Germinal center (tissue), 1 donor: ENCODE data around the gene BCAP31.

Experiments
- DNase-seq: peaks from one replicate; pipeline ENCODE4 v3.0.0; 2012; ENCODE audit warnings: mixed read lengths, low spot score

BCAP31 gene

GRCh38 chrX:153674219-153674851, 49.9 kb downstream of the BCAP31 start:
- no peak for DNase-seq

GRCh38 chrX:153673428-153674218, 50.6 kb downstream of the BCAP31 start, which contains the start of gene PNCK:
Gene PNCK, minus strand, starts transcription at chrX:153673813. Its CDS starts 737 bp downstream, at chrX:153673076.
- no peak for DNase-seq

GRCh38 chrX:153672531-153673427, 51.4 kb downstream of the BCAP31 start:
- DNase-seq: no peak

- DNase-seq: no peak
These were observed 52.3 kb downstream of the BCAP31 start for GRCh38 chrX:153671589-153672530.

DNA sequence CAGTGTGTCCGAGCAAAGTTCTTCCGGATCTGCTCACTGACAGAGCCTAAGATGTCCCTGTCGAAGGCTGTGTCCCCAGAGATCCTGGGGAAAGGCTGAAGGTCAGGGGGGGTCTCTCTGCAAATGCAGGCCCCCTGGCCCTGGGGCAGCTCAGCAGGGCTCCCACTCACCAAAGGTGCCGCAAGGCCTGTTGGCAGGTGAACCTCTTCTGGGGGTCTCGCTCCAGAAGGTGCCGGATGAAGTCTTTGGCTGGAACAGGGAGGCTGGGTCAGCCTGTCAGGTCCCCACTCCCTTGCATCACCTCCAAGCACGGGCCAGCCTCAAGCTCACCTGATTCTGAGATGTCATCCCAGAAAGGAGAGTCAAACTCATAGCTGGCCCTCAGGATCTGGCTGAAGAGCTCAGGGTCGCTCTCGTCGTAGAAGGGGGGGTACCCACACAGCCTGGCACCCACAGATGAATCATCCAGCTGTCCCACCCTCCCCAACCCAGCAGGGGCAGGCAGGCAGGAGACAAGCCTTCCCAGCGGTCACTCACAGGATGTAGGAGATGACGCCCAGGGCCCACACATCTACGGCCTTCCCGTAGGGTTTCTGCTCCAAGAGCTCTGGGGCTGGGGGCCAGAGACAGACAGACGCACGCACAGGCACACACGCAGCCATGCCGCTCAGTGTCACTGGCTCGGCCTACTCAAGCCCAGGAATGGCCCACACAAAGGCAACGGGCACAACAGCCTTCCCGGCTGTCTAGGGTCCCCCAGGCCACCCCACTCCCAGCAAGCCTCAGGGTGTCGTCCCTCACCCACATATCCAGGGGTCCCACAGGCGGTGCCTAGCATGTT, 53.2 kb downstream of the BCAP31 start:
- DNase-seq: no peak

DNA sequence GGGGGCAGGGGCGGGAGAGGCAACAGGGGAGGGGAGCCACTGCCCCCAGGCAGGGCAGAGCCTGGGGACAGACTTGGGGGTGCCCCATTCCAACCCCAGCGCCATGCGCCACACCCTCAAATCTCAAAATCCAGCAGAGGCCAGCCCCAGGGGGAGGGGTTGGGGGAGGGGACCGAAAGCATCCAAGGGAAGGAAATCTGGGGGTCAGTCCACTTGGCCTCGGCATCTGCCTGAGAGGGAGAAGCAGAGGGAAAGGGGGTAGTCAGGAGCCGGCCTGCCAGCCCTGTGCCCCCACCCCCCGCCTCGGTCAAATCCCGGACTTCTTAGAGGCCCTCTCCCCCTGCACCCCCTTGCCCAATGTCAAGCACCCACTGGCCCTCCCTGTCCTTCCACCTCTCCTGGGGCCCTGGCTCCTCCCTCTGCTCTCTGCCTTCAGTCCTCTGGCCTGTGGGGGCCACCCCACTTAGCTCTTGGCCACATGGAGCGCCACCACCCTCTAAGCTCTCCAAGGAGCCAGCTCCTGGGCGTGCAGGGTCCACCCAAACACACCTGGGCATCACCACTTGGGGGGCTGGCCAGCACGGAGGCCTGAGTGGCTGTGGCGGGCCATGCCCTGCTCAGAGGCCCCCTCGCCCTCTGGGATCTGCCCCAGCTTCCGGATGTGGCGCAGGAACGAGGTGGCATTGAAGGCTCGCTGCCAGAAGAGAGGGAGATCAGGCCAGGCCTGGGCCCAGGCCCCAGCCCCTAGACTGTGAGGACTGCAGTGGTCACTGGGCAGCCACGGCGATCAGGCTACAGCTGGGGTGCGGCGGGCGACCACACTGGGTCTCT, 54.1 kb downstream of the BCAP31 start:
- DNase-seq: no peak

GRCh38 chrX:153669174-153669890, 54.9 kb downstream of the BCAP31 start:
- peak; percentile 71 for DNase-seq

GRCh38 chrX:153668423-153669173, 55.6 kb downstream of the BCAP31 start:
- no peak for DNase-seq

DNA sequence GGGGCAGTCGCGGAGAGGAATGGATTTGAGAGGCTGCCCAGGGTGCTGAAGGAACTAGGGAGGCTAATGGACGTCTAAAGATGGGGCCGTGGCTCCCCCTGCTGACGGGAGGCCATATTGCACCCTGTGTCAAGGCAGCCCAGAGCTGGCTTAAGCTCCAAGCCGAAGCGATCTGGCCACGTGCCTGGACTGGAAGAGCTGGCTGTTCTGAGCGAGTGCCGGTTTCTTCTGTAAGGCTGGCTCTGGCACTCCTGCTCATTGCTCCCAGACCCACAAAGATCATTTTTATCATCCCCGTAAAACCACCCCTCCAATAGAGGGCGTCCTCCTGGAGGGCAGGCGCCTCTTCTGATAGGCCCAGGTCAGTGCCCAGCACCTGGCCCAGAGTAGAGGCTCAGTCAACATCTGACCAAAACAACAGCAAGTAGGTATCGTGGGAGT, 56.2 kb downstream of the BCAP31 start:
- peak; percentile 65 for DNase-seq

- no peak for DNase-seq
These were observed 56.8 kb downstream of the BCAP31 start for GRCh38 chrX:153667281-153667955.

DNA sequence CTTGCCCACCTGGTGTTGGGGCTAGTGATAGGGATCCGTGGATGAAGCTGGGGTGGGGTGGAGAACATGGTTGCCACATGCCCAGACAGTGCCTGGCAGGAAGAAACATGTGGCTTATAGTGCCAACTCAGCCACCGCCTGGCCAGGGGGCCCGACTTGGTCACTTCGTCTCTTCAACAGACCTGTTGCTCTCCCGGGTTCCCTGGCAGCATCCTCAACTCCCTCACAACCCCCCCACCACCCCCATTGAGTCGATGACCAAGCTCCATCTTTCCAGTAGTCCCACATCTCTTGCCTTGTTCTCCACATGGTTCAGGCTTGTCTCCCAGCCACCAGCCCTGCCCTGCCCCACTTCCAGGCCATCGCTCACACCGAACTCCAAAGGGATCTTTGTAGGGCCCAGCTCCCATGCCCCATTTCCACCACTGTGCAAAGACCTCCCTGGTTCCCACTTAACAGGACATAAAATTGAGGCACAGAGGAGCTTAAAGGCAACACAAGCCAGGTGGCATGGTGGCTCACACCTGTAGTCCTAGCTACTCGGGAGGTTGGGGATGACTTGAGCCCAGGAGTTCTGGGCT, 58.4 kb downstream of the BCAP31 start:
- DNase-seq: no peak

DNA sequence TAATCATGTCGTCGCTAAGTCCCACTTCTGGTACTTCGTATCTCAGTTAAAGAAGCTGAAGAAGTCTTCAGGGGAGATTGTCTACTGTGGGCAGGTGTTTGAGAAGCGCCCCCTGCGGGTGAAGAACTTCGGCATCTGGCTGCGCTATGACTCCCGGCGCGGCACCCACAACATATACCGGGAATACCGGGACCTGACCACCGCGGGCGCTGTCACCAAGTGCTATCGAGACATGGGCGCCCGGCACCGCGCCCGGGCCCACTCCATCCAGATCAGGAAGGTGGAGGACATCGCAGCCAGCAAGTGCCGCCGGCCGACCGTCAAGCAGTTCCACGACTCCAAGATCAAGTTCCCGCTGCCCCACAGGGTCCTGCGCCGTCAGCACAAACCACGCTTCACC, 61.9 kb downstream of the BCAP31 start:
- no peak for DNase-seq

DNA sequence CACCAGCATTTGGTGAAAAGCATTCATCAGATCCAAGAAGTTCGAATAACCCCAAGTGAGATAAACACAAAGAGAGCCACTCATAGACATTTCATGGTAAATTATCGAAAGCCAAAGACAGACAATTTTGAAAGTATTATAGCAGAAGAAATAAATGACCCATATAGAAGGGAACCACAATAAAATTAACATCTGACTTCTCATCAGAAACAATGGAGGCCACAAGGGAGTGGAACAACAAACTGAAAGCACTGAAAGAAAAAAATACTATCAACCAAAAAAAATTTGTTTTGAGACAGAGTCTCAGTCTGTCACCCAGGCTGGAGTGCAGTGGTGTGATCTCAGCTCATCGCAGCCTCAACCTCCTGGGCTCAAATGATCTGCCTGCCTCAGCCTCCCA, 64.9 kb downstream of the BCAP31 start:
- DNase-seq: no peak

GRCh38 chrX:153657161-153657560, 67.0 kb downstream of the BCAP31 start:
- DNase-seq: no peak

DNA sequence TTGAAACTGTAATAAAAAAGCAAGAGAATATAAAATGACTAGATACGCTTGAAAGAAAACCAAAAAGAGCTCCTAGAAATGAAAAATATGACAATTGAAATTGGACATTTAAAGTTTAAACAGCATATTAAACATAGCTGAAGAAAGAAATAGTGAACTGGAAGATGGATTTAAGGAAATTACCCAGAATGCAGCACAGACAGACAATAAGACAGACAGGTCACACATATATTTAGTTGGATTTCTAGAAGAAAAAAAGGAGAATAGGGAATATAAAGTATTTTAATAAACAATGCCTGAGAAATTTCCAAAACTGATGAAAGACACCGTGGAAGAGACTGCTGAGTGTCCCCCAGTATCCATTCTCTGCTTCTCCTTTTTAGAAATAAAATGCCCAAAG, 70.6 kb downstream of the BCAP31 start:
- no peak for DNase-seq

DNA sequence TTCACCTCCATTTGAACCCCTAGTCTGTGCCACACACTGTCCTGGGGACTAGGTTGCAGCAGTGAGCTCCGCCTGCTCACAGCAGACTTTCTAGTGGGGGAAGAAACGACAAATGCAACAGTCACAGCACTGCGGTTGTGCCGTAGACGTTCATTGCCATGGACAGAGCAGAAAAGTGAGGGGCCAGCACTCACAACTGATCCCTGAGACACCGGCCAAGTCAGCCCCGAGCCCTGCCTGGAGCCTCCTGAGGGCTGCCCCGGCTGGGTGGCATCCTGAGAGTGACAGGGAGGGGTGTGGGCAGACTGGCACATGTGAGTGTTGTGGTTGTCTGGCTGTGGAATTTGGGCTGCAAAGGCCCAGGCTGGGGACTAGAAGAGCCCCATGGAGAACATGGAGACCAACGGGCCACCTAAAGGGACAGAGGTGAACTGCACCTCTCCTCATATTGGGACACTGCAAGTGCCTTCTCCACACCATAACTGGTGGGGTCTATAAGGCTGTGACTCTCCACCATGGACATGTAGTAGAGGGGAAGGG, 72.6 kb downstream of the BCAP31 start:
- no peak for DNase-seq

DNA sequence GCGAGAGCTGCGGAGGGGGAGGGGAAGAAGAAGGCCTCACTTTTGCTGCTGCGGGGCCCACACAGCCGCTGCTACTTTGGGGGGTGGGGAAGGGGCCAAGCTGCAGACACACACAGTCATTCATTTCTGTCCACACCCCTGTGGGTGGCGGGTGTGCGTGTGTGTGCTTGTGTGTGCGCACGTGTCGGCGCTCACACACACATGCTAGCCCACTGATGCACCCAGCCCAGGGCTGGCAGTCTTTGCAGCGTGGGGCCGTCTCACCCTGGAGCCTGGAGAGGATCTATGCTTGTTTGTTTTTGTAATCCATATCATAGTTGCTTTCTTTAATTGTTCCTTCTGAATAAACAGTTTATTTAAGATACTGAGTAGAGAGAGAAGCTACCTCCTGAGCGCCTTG, 73.2 kb downstream of the BCAP31 start:
- no peak for DNase-seq
